Measurements from ENCODE around the gene P4HA3.

Gene P4HA3

GRCh38 chr11:74288911-74289310 lies 22.5 kb downstream of the P4HA3 start:
- Histone ChIP-seq H3K36me3 (no peaks in the 10 kb centered on the region), H3K4me3 (ENCODE audit: low read depth, low read length) (no peak overlapping the region), H3K27me3 (ENCODE audit: insufficient read depth, low read depth, severe bottlenecking) (no peaks in the 10 kb centered on the region), H3K27ac (no peak overlapping the region), H3K9me3 (ENCODE audit: severe bottlenecking) (no peaks in the 10 kb centered on the region)
- DNase-seq: no peak
- TF ChIP-seq CTCF (IDR thresholded peaks at IDR 0.05; ENCODE audit: low read depth, low read length): no peak

GRCh38 chr11:74288161-74288560 lies 23.3 kb downstream of the P4HA3 start:
- no peaks in the 10 kb centered on the region for H3K36me3 ChIP-seq
- no peak overlapping the region for H3K4me3 ChIP-seq (ENCODE audit: low read depth, low read length)
- no peaks in the 10 kb centered on the region for H3K27me3 ChIP-seq (ENCODE audit: insufficient read depth, low read depth, severe bottlenecking)
- DNase-seq: no peak
- H3K9me3 ChIP-seq (ENCODE audit: severe bottlenecking): no peaks in the 10 kb centered on the region
- no peak for TF ChIP-seq CTCF (IDR thresholded peaks at IDR 0.05; ENCODE audit: low read depth, low read length)
- H3K27ac ChIP-seq: no peak overlapping the region

GRCh38 chr11:74284466-74284865 lies 27.0 kb downstream of the P4HA3 start:
- Histone ChIP-seq H3K9me3 (ENCODE audit: severe bottlenecking) (no peaks in the 10 kb centered on the region), H3K27me3 (ENCODE audit: insufficient read depth, low read depth, severe bottlenecking) (no peaks in the 10 kb centered on the region), H3K36me3 (no peaks in the 10 kb centered on the region), H3K4me3 (ENCODE audit: low read depth, low read length) (no peak overlapping the region), H3K27ac (no peak overlapping the region)
- TF ChIP-seq CTCF (IDR thresholded peaks at IDR 0.05; ENCODE audit: low read depth, low read length): no peak
- no peak for DNase-seq

GRCh38 chr11:74283580-74284180 lies 27.8 kb downstream of the P4HA3 start:
- Histone ChIP-seq H3K9me3 (ENCODE audit: severe bottlenecking) (no peaks in the 10 kb centered on the region), H3K27me3 (ENCODE audit: insufficient read depth, low read depth, severe bottlenecking) (no peaks in the 10 kb centered on the region), H3K27ac (no peak overlapping the region), H3K4me3 (ENCODE audit: low read depth, low read length) (no peak overlapping the region), H3K36me3 (no peaks in the 10 kb centered on the region)
- TF ChIP-seq CTCF (IDR thresholded peaks at IDR 0.05; ENCODE audit: low read depth, low read length): no peak
- no peak for DNase-seq

GRCh38 chr11:74282914-74283371 lies 28.5 kb downstream of the P4HA3 start:
- Histone ChIP-seq H3K27me3 (ENCODE audit: insufficient read depth, low read depth, severe bottlenecking) (no peaks in the 10 kb centered on the region), H3K4me3 (ENCODE audit: low read depth, low read length) (no peak overlapping the region), H3K27ac (no peak overlapping the region), H3K36me3 (no peaks in the 10 kb centered on the region), H3K9me3 (ENCODE audit: severe bottlenecking) (no peaks in the 10 kb centered on the region)
- no peak for DNase-seq
- TF ChIP-seq CTCF (IDR thresholded peaks at IDR 0.05; ENCODE audit: low read depth, low read length): no peak

GRCh38 chr11:74282421-74282820 lies 29.0 kb downstream of the P4HA3 start:
- Histone ChIP-seq H3K27me3 (ENCODE audit: insufficient read depth, low read depth, severe bottlenecking) (no peaks in the 10 kb centered on the region), H3K27ac (no peak overlapping the region), H3K9me3 (ENCODE audit: severe bottlenecking) (no peaks in the 10 kb centered on the region), H3K4me3 (ENCODE audit: low read depth, low read length) (no peak overlapping the region), H3K36me3 (no peaks in the 10 kb centered on the region)
- TF ChIP-seq CTCF (IDR thresholded peaks at IDR 0.05; ENCODE audit: low read depth, low read length): no peak
- no peak for DNase-seq
